Activated CD4-positive, alpha-beta T cell treated with anti-CD3 and anti-CD28 coated beads, Interleukin-2, amount 10 ng/mL, durations not matched to agents 24 days and 14 days (primary cell): ENCODE data around the gene RAD51B. TPM values are rescaled to one million over a fixed set of nuclear protein-coding genes. Genes with fewer than 3 reads are reported as not detected.

ENCODE experiments used
- DNase-seq: peaks from one replicate; pipeline ENCODE4 v3.0.0; 2022
- H3K27ac Mint-ChIP-seq: one replicate; pipeline ENCODE4 v1.8.0; 2022; ENCODE audit warnings: mild to moderate bottlenecking, mixed read lengths
- H3K27me3 Mint-ChIP-seq: one replicate; pipeline ENCODE4 v1.8.0; 2022; ENCODE audit warnings: mixed read lengths
- H3K36me3 Mint-ChIP-seq: one replicate; pipeline ENCODE4 v1.8.0; 2022; ENCODE audit warnings: low read depth, mild to moderate bottlenecking, mixed read lengths
- H3K4me1 Mint-ChIP-seq: one replicate; pipeline ENCODE4 v1.8.0; 2021; ENCODE audit warnings: mixed read lengths
- H3K4me3 Mint-ChIP-seq: one replicate; pipeline ENCODE4 v1.8.0; 2022; ENCODE audit warnings: mild to moderate bottlenecking, moderate library complexity, mixed read lengths
- H3K9me3 Mint-ChIP-seq: one replicate; pipeline ENCODE4 v1.8.0; 2021; ENCODE audit warnings: mixed read lengths
- intact Hi-C: fragments of 100-400 bp; cut with micrococcal nuclease; formaldehyde crosslinking; loops from one replicate; pipeline ENCODE4 v1.15.1; 2023
- total RNA-seq: library from RNA; stranded (reverse); gene quantifications from 2 replicates; pipeline ENCODE4 v1.2.3, GENCODE V29; 2022

RAD51B gene
- total RNA-seq, 1 donor from 2014 or later, result 29.3 TPM

- intact Hi-C loops, result no loop called here
- H3K4me1 Mint-ChIP-seq, result peaks cover 44% of the 10 kb centered on the region
- H3K27ac Mint-ChIP-seq, result no peak overlapping the region
These were observed 955.4 kb downstream of the RAD51B start for GRCh38 chr14:68774771-68775613.

GRCh38 chr14:68775614-68776126 lies 956.1 kb downstream of the RAD51B start:
- Mint-ChIP-seq H3K27ac (no peak overlapping the region), H3K4me1 (peaks cover 49% of the 10 kb centered on the region), H3K9me3 (no peaks in the 10 kb centered on the region), H3K36me3 (peaks cover 6% of the 10 kb centered on the region), H3K4me3 (no peak overlapping the region), H3K27me3 (no peaks in the 10 kb centered on the region)
- intact Hi-C loops, result no loop called here
- no peak for DNase-seq

More at GRCh38 chr14:68774771-68775613, 955.4 kb downstream of the RAD51B start:
- H3K36me3 Mint-ChIP-seq, result peaks cover 6% of the 10 kb centered on the region
- no peaks in the 10 kb centered on the region for H3K9me3 Mint-ChIP-seq
- no peak overlapping the region for H3K4me3 Mint-ChIP-seq
- DNase-seq, result no peak
- H3K27me3 Mint-ChIP-seq, result no peaks in the 10 kb centered on the region

GRCh38 chr14:68777644-68778043 lies 958.1 kb downstream of the RAD51B start:
- DNase-seq, result no peak
- intact Hi-C loops, result no loop called here
- Mint-ChIP-seq H3K4me1 (peaks cover 53% of the 10 kb centered on the region), H3K27ac (no peak overlapping the region), H3K36me3 (peaks cover 6% of the 10 kb centered on the region), H3K4me3 (no peak overlapping the region), H3K9me3 (no peaks in the 10 kb centered on the region), H3K27me3 (no peaks in the 10 kb centered on the region)

Other genes starting within 250 kb of the RAD51B start
- gene PIGH, start 219.5 kb upstream of the RAD51B start, total RNA-seq, result 21.2 and 22.7 TPM in 2 replicates
- 4.7 and 5.0 TPM in 2 replicates for gene ARG2, start 199.9 kb upstream of the RAD51B start, total RNA-seq
- 75.3 and 78.5 TPM in 2 replicates for gene VTI1B, start 145.1 kb upstream of the RAD51B start, total RNA-seq
- gene RDH11, start 124.0 kb upstream of the RAD51B start, total RNA-seq, result 66.2 and 67.7 TPM in 2 replicates
- gene RDH12, start 117.9 kb upstream of the RAD51B start, total RNA-seq, result not detected in 2 replicates
- gene ZFYVE26, start 3.2 kb upstream of the RAD51B start, total RNA-seq, result 13.5 and 15.8 TPM in 2 replicates